Choroid plexus epithelial cell (primary cell): ENCODE data around the gene EPHA8.

Source experiments
- DNase-seq: peaks from one replicate; pipeline ENCODE4 v3.0.0-alpha.2; 2010; ENCODE audit warnings: low read depth
- H3K4me3 ChIP-seq: 2 replicates; pipeline ENCODE4 v1.5.1; 2011; ENCODE audit warnings: low read depth, mild to moderate bottlenecking, control low read depth, low read length, moderate library complexity
- CTCF ChIP-seq: conservative IDR thresholded peaks from 2 replicates; pipeline ENCODE4 v1.5.1; 2011; ENCODE audit warnings: low read depth, mild to moderate bottlenecking, control low read depth, inconsistent platforms, low read length, moderate library complexity

EPHA8 gene

DNA sequence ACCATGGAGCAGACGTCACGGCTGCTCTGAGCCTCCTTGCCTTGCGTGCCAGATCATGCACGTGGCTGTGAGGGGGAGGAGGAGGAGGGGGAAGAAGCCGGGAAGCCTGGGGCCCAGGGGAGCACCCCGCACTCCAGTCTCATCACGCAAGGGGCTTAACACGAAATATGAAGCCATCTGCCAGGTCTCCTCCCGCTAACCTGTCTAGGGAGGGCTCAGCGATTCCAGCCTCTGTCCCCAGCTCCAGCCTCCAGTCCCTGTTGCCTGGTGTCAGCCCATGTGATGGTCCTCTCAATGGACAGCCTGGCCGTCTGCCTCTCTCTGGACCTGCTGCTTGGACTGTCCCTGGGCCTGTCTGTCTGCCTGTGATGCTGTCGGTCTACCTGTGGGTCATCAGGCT lies 50.7 kb downstream of the EPHA8 start:
- DNase-seq, result no peak
- TF ChIP-seq CTCF, result no peak
- H3K4me3 ChIP-seq, result no peak overlapping the region

DNA sequence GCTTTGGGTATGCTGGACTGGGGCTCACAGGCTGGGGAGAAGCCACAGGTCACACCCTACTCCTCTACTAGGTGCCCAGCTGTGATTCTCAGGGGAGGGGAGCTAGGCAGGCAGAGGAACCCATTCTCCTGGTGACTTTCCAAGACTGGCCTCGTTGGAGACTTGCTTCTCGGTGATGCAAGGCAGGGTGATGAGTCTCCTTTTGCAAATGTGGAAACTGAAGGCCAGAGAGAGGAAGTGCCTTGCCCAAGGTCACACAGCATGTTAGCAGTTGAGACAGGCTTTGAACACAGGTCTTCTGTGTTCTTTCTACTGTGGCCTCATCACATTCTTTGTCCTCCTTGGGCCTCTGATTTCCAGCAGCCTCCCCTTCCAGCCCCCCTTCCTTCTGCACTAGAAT lies 52.6 kb downstream of the EPHA8 start:
- H3K4me3 ChIP-seq, result no peak overlapping the region
- DNase-seq, result no peak
- no peak for TF ChIP-seq CTCF

DNA sequence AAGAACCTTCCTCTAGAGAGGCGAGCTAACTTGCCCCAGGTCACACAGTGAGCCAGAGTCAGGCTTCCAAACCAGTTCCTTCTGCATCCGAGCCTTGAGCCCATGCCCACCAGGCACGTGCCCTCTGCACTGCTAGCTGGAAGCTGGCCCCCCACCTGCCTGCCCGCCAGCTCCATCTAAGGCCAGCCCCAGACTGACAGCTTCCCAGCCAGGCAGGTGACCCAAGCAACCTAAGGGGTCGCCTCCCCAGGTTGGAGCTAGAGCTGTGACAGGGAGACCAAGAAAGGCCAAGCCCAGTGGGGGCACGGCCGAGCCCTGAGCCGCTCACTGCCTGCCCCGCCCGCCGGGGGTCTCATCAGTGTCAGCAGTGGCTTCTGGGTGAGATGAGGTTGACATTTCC lies 53.3 kb downstream of the EPHA8 start:
- DNase-seq, result no peak
- no peak overlapping the region for H3K4me3 ChIP-seq
- TF ChIP-seq CTCF, result no peak

GRCh38 chr1:22618056-22618455 lies 54.8 kb downstream of the EPHA8 start:
- no peak for TF ChIP-seq CTCF
- H3K4me3 ChIP-seq, result no peak overlapping the region
- no peak for DNase-seq

DNA sequence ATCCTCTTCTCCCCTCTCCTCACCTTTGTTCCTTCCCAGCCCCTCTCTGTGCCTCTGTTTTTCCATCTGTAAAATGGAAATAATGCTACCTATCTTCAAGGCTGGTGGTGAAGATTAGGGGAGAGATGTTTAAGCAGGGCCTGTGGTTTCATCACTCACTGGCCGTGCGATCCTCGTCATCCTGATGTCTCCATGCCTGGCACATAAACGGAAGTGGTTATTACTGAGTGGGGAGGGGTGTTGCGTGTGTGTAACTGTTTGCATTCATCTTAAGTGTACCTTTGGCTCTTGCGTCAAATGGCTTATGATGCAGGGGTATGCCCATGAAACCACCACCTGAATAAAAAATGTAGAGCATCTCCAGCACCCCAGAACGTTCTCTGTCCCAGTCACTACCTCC lies 56.0 kb downstream of the EPHA8 start:
- no peak for DNase-seq
- TF ChIP-seq CTCF, result no peak
- H3K4me3 ChIP-seq, result no peak overlapping the region

- no peak for DNase-seq
- TF ChIP-seq CTCF, result no peak
- no peak overlapping the region for H3K4me3 ChIP-seq
Observed at GRCh38 chr1:22619798-22620197, 56.5 kb downstream of the EPHA8 start.

- DNase-seq, result no peak
- H3K4me3 ChIP-seq, result no peak overlapping the region
- TF ChIP-seq CTCF, result no peak
Observed at GRCh38 chr1:22621761-22622160, 58.5 kb downstream of the EPHA8 start.
